GM12878 (cell line): ENCODE data around the gene RFX3. TPM values are rescaled to one million over a fixed set of nuclear protein-coding genes. Genes with fewer than 3 reads are reported as not detected.

Source experiments
- CHD2 ChIP-seq: IDR thresholded peaks from 2 replicates; pipeline ENCODE4 v1.6.1; 2011; ENCODE audit warnings: low read depth, low read length, improper control_type of control experiment, borderline replicate concordance
- ESRRA ChIP-seq: IDR thresholded peaks from 2 replicates; pipeline ENCODE4 v1.6.1; 2012; ENCODE audit warnings: mild to moderate bottlenecking, low read length, improper control_type of control experiment
- FOXK2 ChIP-seq: fragments of 450-650 bp; IDR thresholded peaks from 2 replicates; pipeline ENCODE4 v1.6.1; 2017; ENCODE audit warnings: mild to moderate bottlenecking, moderate library complexity
- HDAC6 ChIP-seq: fragments of 200-600 bp; sonication (generic); IDR thresholded peaks from one replicate; pipeline ENCODE4 v1.8.0; 2017; ENCODE audit warnings: antibody characterized with exemption; ENCODE audit not compliant: unreplicated experiment
- HDGF ChIP-seq: fragments of 450-650 bp; IDR thresholded peaks from 2 replicates; pipeline ENCODE4 v1.6.1; 2016; ENCODE audit warnings: antibody characterized with exemption
- MEF2A ChIP-seq: IDR thresholded peaks from 2 replicates; pipeline ENCODE4 v1.6.1; 2011; ENCODE audit warnings: low read depth, mild to moderate bottlenecking, low read length, moderate library complexity; ENCODE audit not compliant: insufficient read depth
- MTA2 ChIP-seq: fragments of 450-650 bp; IDR thresholded peaks from 2 replicates; pipeline ENCODE4 v1.6.1; 2016; ENCODE audit warnings: low read depth, mild to moderate bottlenecking, moderate library complexity
- PKNOX1 ChIP-seq: fragments of 450-650 bp; IDR thresholded peaks from 2 replicates; pipeline ENCODE4 v1.6.1; 2016; ENCODE audit warnings: mild to moderate bottlenecking
- SMARCA5 ChIP-seq: fragments of 450-650 bp; IDR thresholded peaks from 2 replicates; pipeline ENCODE4 v1.6.1; 2017; ENCODE audit warnings: mild to moderate bottlenecking
- SREBF1 ChIP-seq: IDR thresholded peaks from 2 replicates; pipeline ENCODE4 v1.6.1; 2012; ENCODE audit warnings: mild to moderate bottlenecking, low read length
- TBL1XR1 ChIP-seq: IDR thresholded peaks from 2 replicates; pipeline ENCODE4 v1.6.1; 2012; ENCODE audit warnings: low read depth, low read length, improper control_type of control experiment
- ZSCAN29 ChIP-seq: fragments of 450-650 bp; IDR thresholded peaks from 2 replicates; pipeline ENCODE4 v1.6.1; 2017; ENCODE audit warnings: mild to moderate bottlenecking, moderate library complexity
- polyA plus RNA-seq, 11 experiments: library from polyadenylated mRNA; depleted of rRNA in 4 of 11; unstranded in 6 of 11; stranded (reverse) in 5 of 11; fragments of >200 nt; fragmentation: Nextera tagmentation in 4 of 11; fragmentation: Illumina TruSeq in 1 of 11; extraction: Ambion mirVana in 4 of 11; extraction: Trizol in 1 of 11; gene quantifications; 1 replicate in 1 of 11; 2 replicates in 10 of 11; pipeline versions ENCODE4 v1.2.1 to v1.2.3, GENCODE V29; 2011 to 2016; ENCODE audit warnings: inconsistent platforms in 2 of 11, missing spikeins in 2 of 11, low read depth in 1 of 11
- total RNA-seq, 4 experiments: library from RNA; depleted of rRNA in 3 of 4; stranded (reverse); fragments of >200 nt in 3 of 4; fragmentation: Illumina TruSeq in 1 of 4; extraction: Trizol in 1 of 4; gene quantifications; 2 replicates each; pipeline versions ENCODE4 v1.2.1 to v1.2.3, GENCODE V29; 2013 to 2021
- TF ChIP-seq, protein P1 (sequence below): IDR thresholded peaks from 2 replicates; pipeline ENCODE4 v1.6.1; 2012; ENCODE audit warnings: improper control_type of control experiment, low read depth, low read length; ENCODE audit not compliant: insufficient replicate concordance

The RFX3 gene
- total and polyA plus RNA-seq, 10 of the 15 experiments (the other 5 are each of a cell fraction or from before 2014, with no cell fraction given), result 1.2 to 26.4 (median 6.7) TPM

- TF ChIP-seq, protein P1, sequence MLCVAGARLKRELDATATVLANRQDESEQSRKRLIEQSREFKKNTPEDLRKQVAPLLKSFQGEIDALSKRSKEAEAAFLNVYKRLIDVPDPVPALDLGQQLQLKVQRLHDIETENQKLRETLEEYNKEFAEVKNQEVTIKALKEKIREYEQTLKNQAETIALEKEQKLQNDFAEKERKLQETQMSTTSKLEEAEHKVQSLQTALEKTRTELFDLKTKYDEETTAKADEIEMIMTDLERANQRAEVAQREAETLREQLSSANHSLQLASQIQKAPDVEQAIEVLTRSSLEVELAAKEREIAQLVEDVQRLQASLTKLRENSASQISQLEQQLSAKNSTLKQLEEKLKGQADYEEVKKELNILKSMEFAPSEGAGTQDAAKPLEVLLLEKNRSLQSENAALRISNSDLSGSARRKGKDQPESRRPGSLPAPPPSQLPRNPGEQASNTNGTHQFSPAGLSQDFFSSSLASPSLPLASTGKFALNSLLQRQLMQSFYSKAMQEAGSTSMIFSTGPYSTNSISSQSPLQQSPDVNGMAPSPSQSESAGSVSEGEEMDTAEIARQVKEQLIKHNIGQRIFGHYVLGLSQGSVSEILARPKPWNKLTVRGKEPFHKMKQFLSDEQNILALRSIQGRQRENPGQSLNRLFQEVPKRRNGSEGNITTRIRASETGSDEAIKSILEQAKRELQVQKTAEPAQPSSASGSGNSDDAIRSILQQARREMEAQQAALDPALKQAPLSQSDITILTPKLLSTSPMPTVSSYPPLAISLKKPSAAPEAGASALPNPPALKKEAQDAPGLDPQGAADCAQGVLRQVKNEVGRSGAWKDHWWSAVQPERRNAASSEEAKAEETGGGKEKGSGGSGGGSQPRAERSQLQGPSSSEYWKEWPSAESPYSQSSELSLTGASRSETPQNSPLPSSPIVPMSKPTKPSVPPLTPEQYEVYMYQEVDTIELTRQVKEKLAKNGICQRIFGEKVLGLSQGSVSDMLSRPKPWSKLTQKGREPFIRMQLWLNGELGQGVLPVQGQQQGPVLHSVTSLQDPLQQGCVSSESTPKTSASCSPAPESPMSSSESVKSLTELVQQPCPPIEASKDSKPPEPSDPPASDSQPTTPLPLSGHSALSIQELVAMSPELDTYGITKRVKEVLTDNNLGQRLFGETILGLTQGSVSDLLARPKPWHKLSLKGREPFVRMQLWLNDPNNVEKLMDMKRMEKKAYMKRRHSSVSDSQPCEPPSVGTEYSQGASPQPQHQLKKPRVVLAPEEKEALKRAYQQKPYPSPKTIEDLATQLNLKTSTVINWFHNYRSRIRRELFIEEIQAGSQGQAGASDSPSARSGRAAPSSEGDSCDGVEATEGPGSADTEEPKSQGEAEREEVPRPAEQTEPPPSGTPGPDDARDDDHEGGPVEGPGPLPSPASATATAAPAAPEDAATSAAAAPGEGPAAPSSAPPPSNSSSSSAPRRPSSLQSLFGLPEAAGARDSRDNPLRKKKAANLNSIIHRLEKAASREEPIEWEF, result no peak
- TF ChIP-seq FOXK2 (no peak), MEF2A (no peak), HDAC6 (no peak), PKNOX1 (no peak), CHD2 (no peak), SREBF1 (no peak), ESRRA (no peak), SMARCA5 (no peak), HDGF (no peak), TBL1XR1 (no peak), ZSCAN29 (no peak), MTA2 (no peak)
Observed at GRCh38 chr9:3569529-3569928, 43.7 kb upstream of the RFX3 start (continued).
